HCT116 (cell line): Measurements from ENCODE around the gene HABP2. TPM values are rescaled to one million over a fixed set of nuclear protein-coding genes. Genes with fewer than 3 reads are reported as not detected.

ENCODE experiments used
- ATAC-seq: fragments of 200-7000 bp; cut with Tn5 transposase; 2 replicates; pipeline ENCODE4 v1.9.1; 2020; ENCODE audit warnings: mild to moderate bottlenecking, moderate library complexity
- BruUV-seq: library from RNA; stranded (reverse); fragments of 400-500 nt; replicated peaks from 2 replicates; lab custom pipeline; 2021; lab: Mats Ljungman, UMichigan
- CTCF ChIA-PET: fragments of 300-600 bp; sonication (Branson Sonifier 250); formaldehyde crosslinking; loops from one replicate; lab custom pipeline; 2021; ENCODE audit warnings: antibody characterized with exemption; lab: Charles Lee
- POLR2A ChIA-PET: fragments of 300-600, 350-600 bp; sonication (Branson Sonifier 250); formaldehyde crosslinking; loops from one replicate; lab custom pipeline; 2021; ENCODE audit warnings: antibody characterized with exemption; lab: Charles Lee
- RAD21 ChIA-PET, 2 experiments: fragments of 300-600 bp; sonication (Branson Sonifier 250); formaldehyde crosslinking; loops; one replicate each; lab custom pipeline; 2023; ENCODE audit warnings: low total read pairs in 2 of 2; ENCODE audit not compliant: uncharacterized antibody in 2 of 2, unreplicated experiment in 2 of 2, low non-redundant PET in 1 of 2; lab: Charles Lee
- DNase-seq: peaks from one replicate; pipeline ENCODE4 v3.0.0-alpha.2; 2010; ENCODE audit warnings: low read depth, low spot score
- H2AFZ ChIP-seq: fragments of 200-600 bp; shearing (Covaris generic), sonication (generic); 2 replicates; pipeline ENCODE4 v1.6.1; 2017; ENCODE audit warnings: low read depth, mixed run types, mixed read lengths, antibody characterized with exemption, low read length; ENCODE audit not compliant: poor library complexity, severe bottlenecking
- H3K27ac ChIP-seq: 2 replicates; pipeline ENCODE4 v1.5.1; 2012; ENCODE audit warnings: low read depth, low read length
- H3K27me3 ChIP-seq: fragments of 200-600 bp; sonication (generic); 2 replicates; pipeline ENCODE4 v1.6.1; 2016; ENCODE audit warnings: mixed run types, low read length, mixed read lengths; ENCODE audit not compliant: insufficient read depth
- H3K36me3 ChIP-seq, 2 experiments: fragments of 200-500 bp in 1 of 2; fragments of 200-600 bp in 1 of 2; sonication (Bioruptor generic) in 1 of 2; sonication (generic) in 1 of 2; 2 replicates each; pipeline versions ENCODE4 v1.5.1 to v1.6.1; 2014 to 2016; ENCODE audit warnings: low read length in 2 of 2, inconsistent platforms in 1 of 2, mixed read lengths in 1 of 2, mixed run types in 1 of 2; ENCODE audit not compliant: insufficient read depth in 2 of 2, control insufficient read depth in 1 of 2
- H3K4me1 ChIP-seq, 2 experiments: fragments of 200-600 bp in 1 of 2; sonication (generic) in 1 of 2; 2 replicates each; pipeline versions ENCODE4 v1.5.1 to v1.6.1; 2012 to 2017; ENCODE audit warnings: low read length in 2 of 2, inconsistent platforms in 1 of 2, mild to moderate bottlenecking in 1 of 2, mixed read lengths in 1 of 2, mixed run types in 1 of 2, moderate library complexity in 1 of 2; ENCODE audit not compliant: insufficient read depth in 2 of 2, control insufficient read depth in 1 of 2
- H3K4me2 ChIP-seq: fragments of 200-600 bp; sonication (generic); 2 replicates; pipeline ENCODE4 v1.6.1; 2017; ENCODE audit warnings: mixed run types, low read length, mixed read lengths
- H3K4me3 ChIP-seq, 2 experiments: fragments of 200-600 bp in 1 of 2; sonication (generic) in 1 of 2; replicated peaks in 1 of 2; 2 replicates each; pipeline ENCODE4 v1.5.1; 2011 to 2016; ENCODE audit warnings: low read length in 2 of 2, control low read depth in 1 of 2, low read depth in 1 of 2, mild to moderate bottlenecking in 1 of 2, mixed read lengths in 1 of 2, mixed run types in 1 of 2
- H3K79me2 ChIP-seq: fragments of 200-600 bp; sonication (generic); 2 replicates; pipeline ENCODE4 v1.6.1; 2017; ENCODE audit warnings: mild to moderate bottlenecking, mixed run types, low read length, moderate library complexity, mixed read lengths; ENCODE audit not compliant: insufficient read depth
- H3K9ac ChIP-seq: fragments of 200-600 bp; sonication (generic); 2 replicates; pipeline ENCODE4 v1.6.1; 2016; ENCODE audit warnings: low read length, mixed read lengths
- H3K9me2 ChIP-seq: fragments of 200-600 bp; sonication (generic), shearing (Covaris generic); 2 replicates; pipeline ENCODE4 v1.6.1; 2017; ENCODE audit warnings: mixed run types, mild to moderate bottlenecking, moderate library complexity; ENCODE audit not compliant: insufficient read depth
- H3K9me3 ChIP-seq, 2 experiments: fragments of 200-500 bp in 1 of 2; fragments of 200-600 bp in 1 of 2; sonication (Bioruptor generic) in 1 of 2; sonication (generic) in 1 of 2; 2 replicates each; pipeline ENCODE4 v1.6.1; 2014 to 2017; ENCODE audit warnings: low read length in 2 of 2, mixed read lengths in 2 of 2, inconsistent platforms in 1 of 2, low read depth in 1 of 2, mild to moderate bottlenecking in 1 of 2, mixed run types in 1 of 2, moderate library complexity in 1 of 2; ENCODE audit not compliant: control insufficient read depth in 1 of 2, insufficient read depth in 1 of 2
- H4K20me1 ChIP-seq: fragments of 200-600 bp; sonication (generic), shearing (Covaris generic); 2 replicates; pipeline ENCODE4 v1.6.1; 2017; ENCODE audit warnings: mixed run types, mild to moderate bottlenecking, moderate library complexity; ENCODE audit not compliant: insufficient read depth
- CBX3 ChIP-seq: IDR thresholded peaks from 2 replicates; pipeline ENCODE4 v1.6.1; 2012; ENCODE audit warnings: low read depth
- CEBPB ChIP-seq: IDR thresholded peaks from 2 replicates; pipeline ENCODE4 v1.6.1; 2012; ENCODE audit warnings: low read depth
- EGR1 ChIP-seq: IDR thresholded peaks from 2 replicates; pipeline ENCODE4 v1.6.1; 2012; ENCODE audit warnings: low read depth
- ELF1 ChIP-seq: IDR thresholded peaks from 2 replicates; pipeline ENCODE4 v1.6.1; 2012; ENCODE audit warnings: low read depth, borderline replicate concordance
- EZH2 ChIP-seq: fragments of 200-600 bp; sonication (generic); IDR thresholded peaks from 2 replicates; pipeline ENCODE4 v1.6.1; 2017; ENCODE audit warnings: antibody characterized with exemption, mixed run types
- EZH2phosphoT487 ChIP-seq: fragments of 200-600 bp; IDR thresholded peaks from 2 replicates; pipeline ENCODE4 v1.6.1; 2018; ENCODE audit warnings: antibody characterized with exemption, borderline replicate concordance
- FOSL1 ChIP-seq: IDR thresholded peaks from 2 replicates; pipeline ENCODE4 v1.6.1; 2012; ENCODE audit warnings: low read depth
- POLR2A ChIP-seq: IDR thresholded peaks from 2 replicates; pipeline ENCODE4 v1.7.0; 2011; ENCODE audit warnings: borderline replicate concordance; ENCODE audit not compliant: insufficient read depth, insufficient read length; ENCODE audit errors: extremely low read depth
- POLR2AphosphoS5 ChIP-seq: IDR thresholded peaks from 2 replicates; pipeline ENCODE4 v1.6.1; 2011; ENCODE audit warnings: mild to moderate bottlenecking, low read depth, low read length, moderate library complexity
- RAD21 ChIP-seq: IDR thresholded peaks from 2 replicates; pipeline ENCODE4 v1.6.1; 2012; ENCODE audit warnings: low read depth, mild to moderate bottlenecking
- SP1 ChIP-seq: IDR thresholded peaks from 2 replicates; pipeline ENCODE4 v1.6.1; 2012; ENCODE audit warnings: low read depth
- SRF ChIP-seq: IDR thresholded peaks from 2 replicates; pipeline ENCODE4 v1.6.1; 2012; ENCODE audit warnings: low read depth
- YY1 ChIP-seq: IDR thresholded peaks from 2 replicates; pipeline ENCODE4 v1.6.1; 2011; ENCODE audit warnings: low read length, low read depth, moderate library complexity, mild to moderate bottlenecking; ENCODE audit not compliant: insufficient replicate concordance; ENCODE audit errors: extremely low read depth
- ZFX ChIP-seq: fragments of 450-650 bp; IDR thresholded peaks from 2 replicates; pipeline ENCODE4 v1.6.1; 2017
- ZNF274 ChIP-seq: fragments of 200-500 bp; sonication (Bioruptor generic); IDR thresholded peaks from 2 replicates; pipeline ENCODE4 v1.6.1; 2014; ENCODE audit warnings: mild to moderate bottlenecking, low read depth, low read length, inconsistent platforms
- intact Hi-C: fragments of 100-400 bp; cut with micrococcal nuclease; formaldehyde crosslinking; loops from 2 replicates; pipeline ENCODE4 v1.10.0; 2022
- total RNA-seq: library from RNA; stranded (reverse); gene quantifications from one replicate; pipeline ENCODE4 v1.2.1, GENCODE V29; 2021; ENCODE audit not compliant: unreplicated experiment
- TF ChIP-seq, protein P1 (sequence below): IDR thresholded peaks from 2 replicates; pipeline ENCODE4 v1.6.1; 2011; ENCODE audit warnings: mild to moderate bottlenecking, low read length, moderate library complexity; ENCODE audit not compliant: insufficient replicate concordance; ENCODE audit errors: extremely low read depth
- TF ChIP-seq, protein P2 (sequence below): IDR thresholded peaks from 2 replicates; pipeline ENCODE4 v1.6.1; 2012
- TF ChIP-seq, protein P3 (sequence below): IDR thresholded peaks from 2 replicates; pipeline ENCODE4 v1.6.1; 2012

Gene HABP2
- total RNA-seq, 1 experiment from 2014 or later: 0.20 TPM

DNA sequence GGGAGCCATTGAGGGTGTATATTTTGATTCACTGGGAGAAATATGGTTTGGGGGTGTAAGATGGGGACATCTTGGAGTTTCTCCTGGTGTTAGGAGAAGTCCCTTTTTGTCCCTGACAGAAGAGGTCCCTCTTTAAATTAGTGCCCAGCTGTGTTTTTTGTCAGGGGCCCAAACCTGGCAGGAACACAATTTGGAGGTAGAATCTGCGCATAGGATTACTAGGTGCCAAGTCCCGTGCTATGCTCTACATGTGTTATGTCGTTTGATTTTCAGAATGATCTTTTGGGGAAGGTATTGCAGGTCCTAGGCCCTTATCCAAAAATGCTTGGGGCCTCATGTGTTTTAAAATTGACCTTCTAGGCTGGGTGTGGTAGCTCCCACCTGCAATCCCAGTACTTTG is 36.8 kb upstream of the HABP2 start:
- ATAC-seq: no peak

DNA sequence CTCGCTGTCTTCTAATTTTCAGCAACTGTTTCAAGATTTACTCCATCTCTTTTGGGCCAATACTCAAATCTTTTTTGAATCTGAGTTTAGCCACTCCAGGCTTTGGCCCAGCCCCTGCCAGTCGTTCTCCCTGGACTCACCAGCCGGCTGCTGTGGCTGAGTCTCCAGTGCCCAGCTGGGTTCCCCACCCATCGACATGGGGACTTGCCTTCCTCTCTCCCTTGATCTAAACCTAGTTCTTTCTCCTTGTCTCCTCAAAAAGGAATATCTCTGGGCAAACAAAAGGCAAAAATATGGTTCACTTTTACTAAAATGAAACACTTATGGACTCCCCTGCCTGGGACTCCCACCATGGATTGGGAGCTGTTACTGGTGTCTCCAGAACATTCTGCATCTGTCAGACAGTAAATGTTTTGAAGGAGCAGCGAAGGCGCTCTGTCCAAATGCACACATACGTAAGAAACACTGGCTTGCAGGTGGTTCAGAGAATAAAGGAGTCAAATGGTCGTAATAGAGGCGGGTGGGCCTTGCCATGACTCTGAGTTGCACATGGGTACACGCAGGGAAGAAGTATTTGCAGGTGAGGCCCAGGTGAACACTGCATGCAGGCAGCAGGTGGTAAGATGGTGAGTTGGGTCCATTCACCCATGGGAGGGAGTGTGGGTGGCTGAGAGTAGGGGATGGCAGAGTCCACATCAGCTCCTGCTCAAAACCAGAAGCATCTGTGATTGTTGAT is 35.5 kb upstream of the HABP2 start:
- no peak for DNase-seq
- Histone ChIP-seq H3K9me2 (no peaks in the 10 kb centered on the region), H2AFZ (no peak overlapping the region), H3K9ac (no peak overlapping the region), H3K9me3 (no peaks in the 10 kb centered on the region), H3K4me2 (no peak overlapping the region), H3K4me1 (no peaks in the 10 kb centered on the region), H3K27me3 (no peaks in the 10 kb centered on the region), H3K4me3 (no peak overlapping the region), H3K36me3 (no peaks in the 10 kb centered on the region), H3K79me2 (no peaks in the 10 kb centered on the region), H3K27ac (no peak overlapping the region), H4K20me1 (no peaks in the 10 kb centered on the region)
- ChIA-PET POLR2A (no interaction called here), RAD21 (no interaction called here), CTCF (no interaction called here)
- intact Hi-C loops: no loop called here
- TF ChIP-seq RAD21: no peak
- TF ChIP-seq, protein P1, sequence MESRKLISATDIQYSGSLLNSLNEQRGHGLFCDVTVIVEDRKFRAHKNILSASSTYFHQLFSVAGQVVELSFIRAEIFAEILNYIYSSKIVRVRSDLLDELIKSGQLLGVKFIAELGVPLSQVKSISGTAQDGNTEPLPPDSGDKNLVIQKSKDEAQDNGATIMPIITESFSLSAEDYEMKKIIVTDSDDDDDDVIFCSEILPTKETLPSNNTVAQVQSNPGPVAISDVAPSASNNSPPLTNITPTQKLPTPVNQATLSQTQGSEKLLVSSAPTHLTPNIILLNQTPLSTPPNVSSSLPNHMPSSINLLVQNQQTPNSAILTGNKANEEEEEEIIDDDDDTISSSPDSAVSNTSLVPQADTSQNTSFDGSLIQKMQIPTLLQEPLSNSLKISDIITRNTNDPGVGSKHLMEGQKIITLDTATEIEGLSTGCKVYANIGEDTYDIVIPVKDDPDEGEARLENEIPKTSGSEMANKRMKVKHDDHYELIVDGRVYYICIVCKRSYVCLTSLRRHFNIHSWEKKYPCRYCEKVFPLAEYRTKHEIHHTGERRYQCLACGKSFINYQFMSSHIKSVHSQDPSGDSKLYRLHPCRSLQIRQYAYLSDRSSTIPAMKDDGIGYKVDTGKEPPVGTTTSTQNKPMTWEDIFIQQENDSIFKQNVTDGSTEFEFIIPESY: no peak
- TF ChIP-seq, protein P2, sequence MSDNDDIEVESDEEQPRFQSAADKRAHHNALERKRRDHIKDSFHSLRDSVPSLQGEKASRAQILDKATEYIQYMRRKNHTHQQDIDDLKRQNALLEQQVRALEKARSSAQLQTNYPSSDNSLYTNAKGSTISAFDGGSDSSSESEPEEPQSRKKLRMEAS: no peak
- no peak for TF ChIP-seq FOSL1
- TF ChIP-seq, protein P3, sequence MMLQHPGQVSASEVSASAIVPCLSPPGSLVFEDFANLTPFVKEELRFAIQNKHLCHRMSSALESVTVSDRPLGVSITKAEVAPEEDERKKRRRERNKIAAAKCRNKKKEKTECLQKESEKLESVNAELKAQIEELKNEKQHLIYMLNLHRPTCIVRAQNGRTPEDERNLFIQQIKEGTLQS: no peak
- TF ChIP-seq SRF: no peak
- no peak for TF ChIP-seq ZNF274
- no peak for TF ChIP-seq SP1
- no peak for TF ChIP-seq EZH2
- TF ChIP-seq EZH2phosphoT487: no peak
- TF ChIP-seq POLR2A: no peak
- TF ChIP-seq POLR2AphosphoS5: no peak
- no peak for TF ChIP-seq CEBPB
- no peak for TF ChIP-seq ELF1
- no peak for TF ChIP-seq CBX3
- no peak for ATAC-seq
- no TSS peak for BruUV-seq

More for the DNA sequence above, 36.8 kb upstream of the HABP2 start:
- DNase-seq: no peak
- intact Hi-C loops: no loop called here
- Histone ChIP-seq H3K9me2 (no peaks in the 10 kb centered on the region), H3K4me2 (no peak overlapping the region), H3K79me2 (no peaks in the 10 kb centered on the region), H2AFZ (no peak overlapping the region), H4K20me1 (no peaks in the 10 kb centered on the region), H3K36me3 (no peaks in the 10 kb centered on the region), H3K4me1 (no peaks in the 10 kb centered on the region), H3K9ac (no peak overlapping the region), H3K9me3 (no peaks in the 10 kb centered on the region; a peak in 1 of 4 replicates), H3K27ac (no peak overlapping the region), H3K4me3 (no peak overlapping the region), H3K27me3 (no peaks in the 10 kb centered on the region)
- BruUV-seq: no TSS peak
- ChIA-PET CTCF (no interaction called here), RAD21 (no interaction called here), POLR2A (no interaction called here)
- TF ChIP-seq CBX3: no peak
- no peak for TF ChIP-seq EGR1
- TF ChIP-seq YY1: no peak
- TF ChIP-seq ZFX: no peak
- no peak for TF ChIP-seq EZH2
